EH (cell line): ENCODE measurements around the gene KCNJ3.
"Not testable (repeated sequence)": the region's sequence is repeated elsewhere in the genome, so short reads cannot be mapped to it uniquely, and the experiment has no call there.

Source experiments
- DNase-seq: peaks from one replicate; pipeline ENCODE4 v3.0.0-alpha.2; 2015; ENCODE audit warnings: low read depth

The KCNJ3 gene

GRCh38 chr2:154844513-154844912, 146.0 kb downstream of the KCNJ3 start:
- DNase-seq, result no peak

GRCh38 chr2:154846842-154847241, 148.3 kb downstream of the KCNJ3 start:
- DNase-seq, result no peak

GRCh38 chr2:154849482-154849881, 151.0 kb downstream of the KCNJ3 start:
- no peak for DNase-seq

- DNase-seq, result no peak
Measured at GRCh38 chr2:154850532-154850931, 152.0 kb downstream of the KCNJ3 start.

- no peak for DNase-seq
Measured at GRCh38 chr2:154855138-154855537, 156.6 kb downstream of the KCNJ3 start.

- not testable (repeated sequence) for DNase-seq
Measured at GRCh38 chr2:154867151-154867550, 168.7 kb downstream of the KCNJ3 start.

- no peak for DNase-seq
Measured at GRCh38 chr2:154875999-154876398, 177.5 kb downstream of the KCNJ3 start.

- DNase-seq, result no peak
Measured at GRCh38 chr2:154882725-154883124, 184.2 kb downstream of the KCNJ3 start.

GRCh38 chr2:154886316-154886715, 187.8 kb downstream of the KCNJ3 start:
- no peak for DNase-seq

GRCh38 chr2:154898269-154898668, 199.8 kb downstream of the KCNJ3 start:
- no peak for DNase-seq

- DNase-seq, result no peak
Measured at GRCh38 chr2:154901063-154901462, 202.6 kb downstream of the KCNJ3 start.
